ENCODE results near the gene SPOCK3. TPM values are rescaled to one million over a fixed set of nuclear protein-coding genes. Genes with fewer than 3 reads are reported as not detected.

SPOCK3 gene
- total RNA-seq, 1 experiment from 2014 or later = 1.4 TPM

DNA sequence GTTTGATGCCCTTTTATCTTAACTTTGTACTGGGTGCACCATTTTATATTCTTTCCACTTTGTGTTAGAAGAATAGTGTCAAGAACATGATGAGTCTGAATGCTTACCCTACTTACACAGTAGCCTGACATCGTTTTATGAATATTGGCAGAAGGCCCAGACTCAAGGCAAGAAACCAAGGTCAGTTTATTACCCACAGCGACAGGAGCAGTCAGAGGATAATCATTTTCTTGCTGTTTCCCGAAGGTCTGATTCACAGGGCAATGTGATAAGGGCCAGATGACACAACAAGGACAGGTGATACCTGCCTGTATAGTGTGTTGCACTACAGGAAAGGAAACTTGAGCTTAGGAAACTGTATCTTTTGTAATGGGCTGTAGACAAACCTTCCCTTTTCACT, 417.4 kb downstream of the SPOCK3 start:
- ATAC-seq = peak; percentile 21; the same call in 1 of the 2 replicates
- peak; percentile 20 for DNase-seq (ENCODE audit: low read depth, low spot score)
- CTCF ChIA-PET = no interaction called here
- H3K4me1 ChIP-seq (ENCODE audit: control insufficient read depth, insufficient read depth, low read length) = no peaks in the 10 kb centered on the region
- no peaks in the 10 kb centered on the region for H3K36me3 ChIP-seq (ENCODE audit: control insufficient read depth, insufficient read depth, low read length)
- in situ Hi-C loops (cut with HindIII; ENCODE audit: low pct_unique_long_range_greater_than_20kb, low sequenced_read_pairs) (no loop called here), intact Hi-C loops (cut with micrococcal nuclease; ENCODE audit: unreplicated experiment) (no loop called here)
- TF ChIP-seq POLR2AphosphoS5 (IDR thresholded peaks at IDR 0.05; ENCODE audit: low read depth, low read length) = no peak
- TF ChIP-seq, protein P1, sequence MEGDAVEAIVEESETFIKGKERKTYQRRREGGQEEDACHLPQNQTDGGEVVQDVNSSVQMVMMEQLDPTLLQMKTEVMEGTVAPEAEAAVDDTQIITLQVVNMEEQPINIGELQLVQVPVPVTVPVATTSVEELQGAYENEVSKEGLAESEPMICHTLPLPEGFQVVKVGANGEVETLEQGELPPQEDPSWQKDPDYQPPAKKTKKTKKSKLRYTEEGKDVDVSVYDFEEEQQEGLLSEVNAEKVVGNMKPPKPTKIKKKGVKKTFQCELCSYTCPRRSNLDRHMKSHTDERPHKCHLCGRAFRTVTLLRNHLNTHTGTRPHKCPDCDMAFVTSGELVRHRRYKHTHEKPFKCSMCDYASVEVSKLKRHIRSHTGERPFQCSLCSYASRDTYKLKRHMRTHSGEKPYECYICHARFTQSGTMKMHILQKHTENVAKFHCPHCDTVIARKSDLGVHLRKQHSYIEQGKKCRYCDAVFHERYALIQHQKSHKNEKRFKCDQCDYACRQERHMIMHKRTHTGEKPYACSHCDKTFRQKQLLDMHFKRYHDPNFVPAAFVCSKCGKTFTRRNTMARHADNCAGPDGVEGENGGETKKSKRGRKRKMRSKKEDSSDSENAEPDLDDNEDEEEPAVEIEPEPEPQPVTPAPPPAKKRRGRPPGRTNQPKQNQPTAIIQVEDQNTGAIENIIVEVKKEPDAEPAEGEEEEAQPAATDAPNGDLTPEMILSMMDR (IDR thresholded peaks at IDR 0.05) = no peak
- TF ChIP-seq SIN3A (IDR thresholded peaks at IDR 0.05; ENCODE audit: borderline replicate concordance, insufficient read depth, low read depth, low read length) = no peak
- TF ChIP-seq, protein P2, sequence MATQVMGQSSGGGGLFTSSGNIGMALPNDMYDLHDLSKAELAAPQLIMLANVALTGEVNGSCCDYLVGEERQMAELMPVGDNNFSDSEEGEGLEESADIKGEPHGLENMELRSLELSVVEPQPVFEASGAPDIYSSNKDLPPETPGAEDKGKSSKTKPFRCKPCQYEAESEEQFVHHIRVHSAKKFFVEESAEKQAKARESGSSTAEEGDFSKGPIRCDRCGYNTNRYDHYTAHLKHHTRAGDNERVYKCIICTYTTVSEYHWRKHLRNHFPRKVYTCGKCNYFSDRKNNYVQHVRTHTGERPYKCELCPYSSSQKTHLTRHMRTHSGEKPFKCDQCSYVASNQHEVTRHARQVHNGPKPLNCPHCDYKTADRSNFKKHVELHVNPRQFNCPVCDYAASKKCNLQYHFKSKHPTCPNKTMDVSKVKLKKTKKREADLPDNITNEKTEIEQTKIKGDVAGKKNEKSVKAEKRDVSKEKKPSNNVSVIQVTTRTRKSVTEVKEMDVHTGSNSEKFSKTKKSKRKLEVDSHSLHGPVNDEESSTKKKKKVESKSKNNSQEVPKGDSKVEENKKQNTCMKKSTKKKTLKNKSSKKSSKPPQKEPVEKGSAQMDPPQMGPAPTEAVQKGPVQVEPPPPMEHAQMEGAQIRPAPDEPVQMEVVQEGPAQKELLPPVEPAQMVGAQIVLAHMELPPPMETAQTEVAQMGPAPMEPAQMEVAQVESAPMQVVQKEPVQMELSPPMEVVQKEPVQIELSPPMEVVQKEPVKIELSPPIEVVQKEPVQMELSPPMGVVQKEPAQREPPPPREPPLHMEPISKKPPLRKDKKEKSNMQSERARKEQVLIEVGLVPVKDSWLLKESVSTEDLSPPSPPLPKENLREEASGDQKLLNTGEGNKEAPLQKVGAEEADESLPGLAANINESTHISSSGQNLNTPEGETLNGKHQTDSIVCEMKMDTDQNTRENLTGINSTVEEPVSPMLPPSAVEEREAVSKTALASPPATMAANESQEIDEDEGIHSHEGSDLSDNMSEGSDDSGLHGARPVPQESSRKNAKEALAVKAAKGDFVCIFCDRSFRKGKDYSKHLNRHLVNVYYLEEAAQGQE (IDR thresholded peaks at IDR 0.05; ENCODE audit: insufficient read depth in 1 of 2, low read depth in 2 of 2, low read length in 1 of 2) = no peak
- TF ChIP-seq TCF7L2 (IDR thresholded peaks at IDR 0.05; ENCODE audit: low read depth, low read length) = no peak
- POLR2A ChIA-PET = no interaction called here
- no peak overlapping the region for H3K4me3 ChIP-seq (ENCODE audit: low read depth in 2 of 2, low read length in 2 of 2)
- H3K27me3 ChIP-seq (ENCODE audit: control insufficient read depth, insufficient read depth, low read length) = no peaks in the 10 kb centered on the region
- no TSS peak for BruUV-seq (replicated peaks)
- H3K27ac ChIP-seq (ENCODE audit: low read length) = no peak overlapping the region
- no peaks in the 10 kb centered on the region for H3K9me3 ChIP-seq (ENCODE audit: control insufficient read depth, insufficient read depth, low read depth, low read length)

DNA sequence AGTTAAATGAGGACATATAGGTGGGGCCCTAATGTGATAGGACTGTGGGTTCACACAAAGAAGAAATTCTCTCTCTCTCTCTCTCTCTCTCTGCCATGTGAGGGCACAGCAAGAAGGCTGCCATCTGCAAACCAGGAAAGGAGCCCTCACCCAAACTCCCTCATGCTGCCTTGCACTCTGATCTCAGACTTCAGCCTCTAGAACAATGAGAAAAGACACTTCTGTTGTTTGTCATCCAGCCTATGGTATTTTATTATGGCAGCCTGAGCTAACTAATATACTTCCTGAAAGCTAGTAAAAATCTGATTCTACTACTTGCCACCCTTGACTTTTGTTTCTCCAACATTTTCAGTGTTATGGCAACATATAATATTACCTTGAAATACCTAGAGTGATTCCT, 425.9 kb downstream of the SPOCK3 start:
- DNase-seq (ENCODE audit: low read depth, low spot score) = no peak
- BruUV-seq (replicated peaks) = no TSS peak
- no peaks in the 10 kb centered on the region for H3K9me3 ChIP-seq (ENCODE audit: control insufficient read depth, insufficient read depth, low read depth, low read length)
- ChIA-PET POLR2A (no interaction called here), CTCF (no interaction called here)
- TF ChIP-seq SIN3A (IDR thresholded peaks at IDR 0.05; ENCODE audit: borderline replicate concordance, insufficient read depth, low read depth, low read length) = no peak
- no peak for TF ChIP-seq POLR2AphosphoS5 (IDR thresholded peaks at IDR 0.05; ENCODE audit: low read depth, low read length)
- no peak for TF ChIP-seq TCF7L2 (IDR thresholded peaks at IDR 0.05; ENCODE audit: low read depth, low read length)
- TF ChIP-seq, protein P2 (IDR thresholded peaks at IDR 0.05; ENCODE audit: insufficient read depth in 1 of 2, low read depth in 2 of 2, low read length in 1 of 2) = no peak
- TF ChIP-seq, protein P1 (IDR thresholded peaks at IDR 0.05) = no peak
- no peaks in the 10 kb centered on the region for H3K4me1 ChIP-seq (ENCODE audit: control insufficient read depth, insufficient read depth, low read length)
- no peaks in the 10 kb centered on the region for H3K27me3 ChIP-seq (ENCODE audit: control insufficient read depth, insufficient read depth, low read length)
- no peak overlapping the region for H3K4me3 ChIP-seq (ENCODE audit: low read depth in 2 of 2, low read length in 2 of 2)
- intact Hi-C loops (cut with micrococcal nuclease; ENCODE audit: unreplicated experiment) (no loop called here), in situ Hi-C loops (cut with HindIII; ENCODE audit: low pct_unique_long_range_greater_than_20kb, low sequenced_read_pairs) (no loop called here)
- no peaks in the 10 kb centered on the region for H3K36me3 ChIP-seq (ENCODE audit: control insufficient read depth, insufficient read depth, low read length)
- ATAC-seq = no peak
- no peak overlapping the region for H3K27ac ChIP-seq (ENCODE audit: low read length)

Data from Panc1 (cell line).